NCI-H128 (cell line): ENCODE data around the gene DDX10.
A peak's percentile ranks its signal among the peaks of the same experiment; 100 is the strongest.

Experiments used
- DNase-seq: peaks from one replicate; lab custom pipeline; 2025; ENCODE audit not compliant: unreplicated experiment; lab: John Stamatoyannopoulos, UW

DDX10 gene

DNA sequence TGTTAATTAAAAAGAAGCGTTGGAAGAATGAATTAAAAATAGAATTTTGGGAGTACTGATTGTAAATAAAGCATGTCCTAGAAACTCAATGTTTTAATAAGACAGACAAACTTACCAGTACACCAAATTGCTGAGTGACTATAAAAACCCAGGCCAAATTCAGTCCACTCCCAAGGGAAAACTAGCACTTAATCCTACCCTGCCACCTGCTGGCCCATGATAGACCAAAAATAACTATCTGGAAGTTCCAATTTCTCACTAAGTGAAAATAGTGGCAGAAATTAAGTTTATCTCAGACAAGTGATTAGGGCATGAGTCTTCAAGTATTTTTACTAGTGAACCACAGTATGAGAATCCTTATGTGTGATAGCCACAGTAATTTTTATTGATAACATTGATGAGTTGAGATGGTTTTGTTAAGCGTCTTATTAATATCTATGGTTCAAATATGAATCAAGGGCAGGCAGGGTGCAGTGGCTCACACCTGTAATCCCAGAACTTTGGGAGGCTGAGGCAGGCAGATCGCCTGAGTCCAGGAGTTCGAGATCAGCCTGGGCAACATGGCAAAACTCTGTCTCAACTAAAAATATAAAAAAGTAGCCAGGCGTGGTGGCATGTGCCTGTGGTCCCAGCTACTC lies 9.8 kb upstream of the DDX10 start:
- DNase-seq = no peak

DNA sequence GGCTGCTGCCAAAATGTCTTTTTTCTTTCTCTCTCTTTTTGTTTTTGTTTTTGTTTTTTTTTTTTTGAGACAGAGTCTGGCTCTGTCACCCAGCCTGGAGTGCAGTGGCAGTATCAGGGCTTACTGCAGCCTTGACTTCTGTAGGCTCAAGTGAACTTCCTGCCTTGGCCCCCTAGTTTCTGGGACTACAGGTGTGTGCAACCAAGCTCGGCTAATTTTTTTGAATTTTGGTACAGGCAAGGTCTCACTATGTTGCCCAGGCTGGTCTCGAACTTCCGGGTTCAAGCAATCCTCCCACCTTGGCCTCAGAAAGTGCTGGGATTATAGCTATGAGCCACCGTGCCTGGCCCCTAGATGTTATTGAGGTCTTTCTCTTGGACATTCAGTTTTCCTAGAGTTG lies 2.2 kb upstream of the DDX10 start:
- DNase-seq = no peak

DNA sequence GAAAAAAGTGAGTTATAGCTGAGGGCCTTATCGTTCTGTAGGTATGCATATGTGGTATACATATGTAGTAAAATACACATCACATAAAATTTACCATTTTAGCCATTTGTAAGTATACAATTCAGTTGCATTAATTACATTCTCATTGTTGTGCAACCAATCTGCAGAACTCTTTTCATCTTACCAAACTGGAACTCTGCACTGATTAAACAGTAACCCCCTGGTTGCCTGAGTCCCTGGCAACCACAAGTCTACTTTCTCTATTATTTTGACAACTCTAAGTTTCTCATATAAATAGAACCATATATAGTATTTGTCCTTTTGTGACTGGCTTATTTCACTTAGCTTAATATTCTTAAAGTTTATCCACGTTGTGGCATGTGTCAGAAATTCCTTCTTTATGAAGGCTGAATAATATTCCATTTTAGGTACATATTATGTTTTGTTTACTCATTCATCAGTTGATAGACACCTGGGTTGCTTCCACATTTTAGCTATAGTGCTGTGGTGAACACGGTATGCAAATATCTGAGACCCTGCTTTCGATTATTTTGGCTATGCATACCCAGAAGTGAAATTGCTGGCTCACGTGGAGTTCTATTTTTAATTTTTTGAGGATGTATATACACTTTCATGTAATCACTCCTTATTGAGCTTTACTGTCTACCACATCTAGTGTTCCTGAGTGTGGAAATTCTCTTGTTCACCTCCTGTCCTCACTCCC lies 1.6 kb upstream of the DDX10 start:
- no peak for DNase-seq

DNA sequence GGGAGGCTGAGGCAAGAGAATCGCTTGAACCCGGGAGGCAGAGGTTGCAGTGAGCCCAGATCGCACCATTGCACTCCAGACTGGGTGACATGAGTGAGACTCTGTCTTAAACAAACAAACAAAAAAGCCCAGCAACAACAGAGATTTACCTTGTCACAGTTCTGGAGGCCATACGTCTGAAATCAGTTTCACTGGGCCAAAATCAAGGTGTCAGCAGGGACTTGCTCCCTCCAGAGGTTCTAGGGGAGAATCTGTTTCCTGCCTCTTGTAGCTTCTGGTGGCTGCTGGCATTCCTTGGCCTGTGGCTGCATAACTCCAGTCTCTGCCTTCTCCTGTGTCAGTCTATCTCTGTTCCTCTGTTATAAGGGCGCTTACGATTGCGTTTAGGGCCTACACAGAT lies 1.5 kb downstream of the DDX10 start:
- no peak for DNase-seq

DNA sequence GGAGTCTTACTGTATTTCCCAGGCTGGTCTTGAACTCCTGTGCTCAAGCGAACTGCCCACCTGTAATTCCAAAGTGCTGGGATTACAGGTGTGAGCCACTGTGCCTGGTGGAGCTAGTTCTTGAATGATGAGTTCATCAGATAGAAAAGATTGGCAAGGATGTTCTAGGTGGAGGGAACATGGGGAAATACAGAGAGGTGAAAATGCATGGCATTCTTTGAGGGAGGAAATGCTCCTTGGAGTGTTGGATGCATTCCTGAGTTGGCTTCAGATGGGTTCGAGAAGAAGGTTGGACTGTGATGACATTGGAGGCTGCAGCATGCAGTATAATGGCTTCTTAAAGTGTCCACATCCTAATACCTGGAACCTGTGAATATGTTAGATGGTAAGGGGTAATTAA lies 4.4 kb downstream of the DDX10 start:
- DNase-seq = no peak

DNA sequence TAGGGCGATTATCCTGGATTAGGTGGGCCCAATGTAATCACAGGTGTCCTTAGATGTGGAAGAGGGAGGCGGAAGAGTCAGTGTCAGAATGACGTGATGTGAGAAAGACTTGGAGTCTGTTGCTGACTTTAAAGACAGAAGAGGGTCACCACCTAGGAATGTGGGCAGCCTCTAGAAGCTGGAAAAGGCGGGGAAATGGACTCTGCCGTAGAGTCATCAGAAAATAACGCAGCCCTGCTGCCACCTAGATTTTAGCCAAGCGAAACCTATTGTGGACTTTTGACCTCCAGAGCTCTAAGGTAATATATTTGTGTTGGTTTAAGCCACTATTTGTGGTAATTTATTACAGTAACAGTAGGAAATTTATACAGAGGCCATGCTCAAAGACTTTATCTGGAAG lies 4.8 kb downstream of the DDX10 start:
- no peak for DNase-seq

DNA sequence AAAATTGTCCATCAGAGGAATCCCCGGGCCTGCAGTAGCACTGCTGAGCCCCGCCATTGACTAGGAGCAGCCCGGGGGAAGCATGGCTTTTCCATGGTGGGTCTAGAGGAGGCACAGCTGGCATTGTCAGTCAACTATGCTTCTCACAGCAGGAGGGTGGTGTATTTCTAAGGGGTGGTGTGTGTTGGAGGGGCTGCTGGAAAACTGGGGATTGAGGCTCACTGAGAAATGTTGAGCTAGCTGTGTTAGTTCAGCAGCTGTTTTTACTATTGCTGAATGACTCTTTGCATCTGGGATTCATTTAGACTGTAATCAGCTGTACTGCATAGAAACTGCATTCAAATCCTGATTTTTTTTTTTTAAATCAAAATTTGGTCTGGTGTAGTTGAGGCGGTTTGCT lies 5.6 kb downstream of the DDX10 start:
- no peak for DNase-seq

DNA sequence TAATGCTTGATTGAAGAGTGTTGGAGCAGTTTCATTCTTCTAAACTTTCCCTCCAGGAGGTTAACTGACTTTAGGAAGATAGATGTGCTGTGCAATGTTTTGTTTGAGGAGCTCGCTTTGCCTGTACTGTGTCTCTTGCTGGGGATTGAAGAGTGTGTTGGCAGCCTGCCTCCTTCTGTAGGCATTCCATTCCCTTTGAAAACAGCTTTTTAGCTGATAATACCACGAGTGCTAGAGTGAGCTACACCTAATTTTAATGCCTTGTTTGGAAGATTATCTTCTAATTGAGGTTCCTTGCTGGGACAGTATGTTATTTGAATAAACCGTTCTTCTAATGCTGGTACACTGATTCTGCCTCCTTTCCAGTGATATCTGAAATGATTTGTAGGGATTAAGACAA lies 7.2 kb downstream of the DDX10 start:
- no peak for DNase-seq

DNA sequence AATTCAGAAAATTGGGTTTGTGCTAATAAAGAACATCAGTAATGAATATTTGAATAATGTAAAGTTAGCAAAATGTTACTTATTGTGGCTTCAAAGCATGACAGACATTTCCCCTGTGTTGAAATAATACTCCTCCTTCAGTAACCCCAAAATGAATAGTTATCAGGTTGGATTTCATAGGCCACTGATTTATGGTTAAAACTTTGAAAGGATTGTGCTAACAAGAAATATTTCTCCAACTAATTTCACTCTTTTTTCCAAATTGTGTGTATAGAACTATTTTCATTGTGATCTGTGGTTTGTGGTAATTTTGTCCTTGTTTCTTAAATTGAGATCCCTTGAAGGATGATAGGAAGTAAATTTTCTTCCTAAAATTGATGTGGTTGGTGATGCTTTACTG lies 7.9 kb downstream of the DDX10 start:
- DNase-seq = no peak

DNA sequence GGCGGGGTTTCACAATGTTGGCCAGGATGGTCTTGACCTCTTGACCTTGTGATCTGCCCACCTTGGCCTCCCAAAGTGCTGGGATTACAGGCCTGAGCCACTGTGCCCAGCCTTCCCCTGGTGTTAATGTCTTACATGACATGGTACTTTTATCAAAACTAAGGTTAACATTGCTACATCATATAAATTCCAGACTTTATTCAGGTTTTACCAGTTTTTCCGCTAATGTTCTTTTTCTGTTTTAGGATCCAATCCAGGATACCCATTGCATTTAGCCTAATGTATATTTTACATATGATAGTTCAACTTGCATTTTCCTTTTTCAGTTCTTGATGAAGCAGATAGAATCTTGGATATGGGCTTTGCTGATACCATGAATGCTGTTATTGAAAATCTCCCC lies 14.2 kb downstream of the DDX10 start:
- DNase-seq = no peak

DNA sequence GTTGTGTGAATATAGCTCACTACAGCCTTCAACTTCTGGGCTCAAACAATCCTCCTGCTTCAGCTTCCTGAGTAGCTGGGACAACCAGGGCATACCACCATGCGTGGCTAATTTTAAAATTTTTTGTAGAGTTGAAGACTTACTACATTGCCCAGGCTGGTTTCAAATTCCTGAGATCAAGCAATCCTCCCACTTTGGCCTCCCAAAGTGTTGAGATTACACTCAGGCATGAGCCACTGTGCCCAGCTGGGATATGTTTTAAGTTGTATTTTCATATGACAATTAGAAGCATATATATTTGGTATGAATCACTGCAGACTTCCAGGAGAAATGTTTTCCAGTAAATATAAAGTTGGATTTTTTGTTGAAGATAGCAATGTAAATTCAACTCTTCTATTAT lies 15.4 kb downstream of the DDX10 start:
- DNase-seq = no peak

DNA sequence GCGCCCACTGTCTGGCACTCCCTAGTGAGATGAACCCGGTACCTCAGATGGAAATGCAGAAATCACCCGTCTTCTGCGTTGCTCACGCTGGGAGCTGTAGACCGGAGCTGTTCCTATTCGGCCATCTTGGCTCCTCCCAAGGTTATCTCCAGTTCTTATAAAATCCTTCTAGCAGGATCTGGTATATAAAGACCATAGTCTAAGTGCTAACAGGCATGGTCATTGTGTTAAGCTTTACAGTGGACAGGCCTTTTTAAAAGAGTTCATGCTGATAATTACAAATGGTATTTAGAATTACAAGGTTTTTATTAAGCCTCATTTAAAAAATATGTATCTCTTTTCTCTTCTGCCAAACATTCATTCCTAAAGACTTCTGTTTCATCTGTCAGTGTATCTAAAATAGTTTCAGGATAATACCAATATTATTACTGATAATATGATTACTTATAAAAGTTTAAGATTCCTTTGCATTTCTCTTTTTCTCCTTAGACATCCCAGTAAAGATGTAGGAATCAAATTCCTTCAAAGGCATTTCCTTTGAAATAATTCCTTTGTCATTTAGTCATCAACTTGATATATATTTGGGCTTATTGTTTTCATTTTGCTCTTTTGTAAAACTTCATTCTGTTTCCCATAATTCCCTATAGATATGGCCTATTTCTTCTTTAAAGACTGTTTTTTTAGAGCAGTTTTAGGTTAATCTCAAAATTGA lies 20.7 kb downstream of the DDX10 start:
- no peak for DNase-seq

DNA sequence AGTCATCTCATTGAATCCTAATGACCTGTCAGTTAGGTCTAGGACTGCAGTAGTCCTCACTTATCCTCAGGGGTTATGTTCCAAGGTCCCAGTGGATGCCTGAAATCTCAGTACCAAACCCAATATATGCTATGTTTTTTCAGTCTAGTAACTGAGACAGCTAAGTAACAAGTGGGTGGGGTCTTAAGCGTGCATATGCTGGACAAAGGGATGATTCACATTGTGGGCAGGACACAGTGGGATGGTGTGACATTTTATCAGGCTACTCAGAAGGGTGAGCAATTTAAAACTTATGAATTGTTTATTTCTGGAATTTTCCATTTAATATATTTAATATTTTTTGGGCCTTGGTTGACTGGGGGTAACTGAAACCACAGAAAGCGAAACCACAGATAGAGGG lies 29.0 kb downstream of the DDX10 start:
- DNase-seq = no peak

DNA sequence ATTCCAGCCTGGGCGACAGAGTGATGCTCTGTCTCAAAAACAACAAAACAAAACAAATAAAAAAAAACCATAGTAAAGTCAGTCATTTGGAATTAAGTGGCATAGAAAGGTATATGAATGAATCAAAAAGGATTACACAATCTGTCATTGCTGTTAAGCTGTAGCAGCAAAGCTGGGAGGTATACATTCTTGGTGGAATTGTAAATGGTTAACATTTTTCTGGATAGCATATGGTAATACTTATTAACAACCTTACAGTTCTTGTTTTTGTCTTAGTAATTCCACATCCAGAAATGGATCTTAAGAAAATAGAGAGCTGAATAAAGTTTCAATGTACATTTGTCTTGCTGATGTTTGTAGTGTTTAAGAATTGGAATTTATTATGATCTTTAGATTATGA lies 30.0 kb downstream of the DDX10 start:
- DNase-seq = no peak

DNA sequence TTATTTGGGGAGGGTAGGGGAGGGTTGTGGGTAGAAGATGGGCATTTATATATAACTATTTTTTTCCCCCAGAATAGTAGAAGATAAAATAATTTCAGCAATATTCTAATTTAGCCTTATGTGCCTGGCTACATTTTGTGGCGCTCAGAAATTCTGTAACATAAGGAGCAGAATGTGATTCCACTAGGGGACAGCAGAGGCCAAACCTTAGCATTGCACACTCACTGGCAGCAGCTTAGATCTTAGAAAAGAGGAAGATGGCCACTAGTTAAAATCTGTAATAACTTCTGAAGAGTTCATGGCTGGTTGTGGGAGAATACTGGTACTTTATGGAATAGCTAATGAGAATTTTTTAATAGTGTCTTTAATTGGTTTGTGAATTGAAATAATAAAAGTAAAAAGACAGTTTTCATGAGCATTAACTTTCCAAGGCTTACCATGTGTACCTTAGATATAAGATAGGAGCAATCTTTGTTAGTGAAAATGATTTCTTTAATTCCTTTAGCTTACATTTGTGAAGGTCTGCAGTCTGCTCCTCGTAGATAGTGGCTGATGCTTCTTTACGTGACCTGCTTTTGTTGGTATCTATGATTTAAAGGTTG lies 33.1 kb downstream of the DDX10 start:
- DNase-seq = peak; percentile 5

DNA sequence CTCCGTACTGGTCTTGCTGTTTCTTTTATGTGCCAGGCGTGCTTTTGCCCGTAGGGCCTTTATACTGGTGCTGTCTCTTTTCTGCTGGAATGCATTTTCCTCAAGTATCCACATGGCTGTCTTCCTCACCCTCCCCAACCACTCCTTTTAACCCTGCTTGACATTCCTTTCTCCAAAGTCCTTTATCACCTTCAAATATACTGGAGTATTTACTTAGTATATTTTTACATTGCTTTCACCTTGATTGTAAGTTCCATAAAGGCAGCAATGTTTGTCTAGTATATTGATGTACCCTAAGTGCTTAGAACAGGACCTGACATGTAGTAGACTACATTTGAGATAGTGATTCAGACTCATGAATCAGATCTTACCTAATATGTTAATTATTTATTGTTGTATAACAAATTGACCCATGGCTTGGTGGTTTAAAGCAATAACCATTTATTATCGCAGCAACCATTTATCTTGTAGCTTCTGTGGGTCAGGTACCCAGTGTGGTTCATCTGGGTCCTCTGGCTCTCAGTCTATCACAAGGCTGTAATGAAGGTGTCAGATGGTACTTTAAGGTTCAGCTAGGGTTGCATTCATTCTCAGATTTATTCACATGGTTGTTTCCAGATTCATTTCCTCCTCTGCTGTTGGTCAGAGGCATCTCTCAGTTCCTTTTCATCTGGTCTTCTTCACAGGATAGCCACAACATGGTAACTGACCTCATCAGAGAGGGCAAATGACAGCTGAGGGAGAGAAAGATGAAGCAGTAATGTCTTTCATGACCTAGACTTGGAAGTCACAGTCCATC lies 34.2 kb downstream of the DDX10 start:
- no peak for DNase-seq

DNA sequence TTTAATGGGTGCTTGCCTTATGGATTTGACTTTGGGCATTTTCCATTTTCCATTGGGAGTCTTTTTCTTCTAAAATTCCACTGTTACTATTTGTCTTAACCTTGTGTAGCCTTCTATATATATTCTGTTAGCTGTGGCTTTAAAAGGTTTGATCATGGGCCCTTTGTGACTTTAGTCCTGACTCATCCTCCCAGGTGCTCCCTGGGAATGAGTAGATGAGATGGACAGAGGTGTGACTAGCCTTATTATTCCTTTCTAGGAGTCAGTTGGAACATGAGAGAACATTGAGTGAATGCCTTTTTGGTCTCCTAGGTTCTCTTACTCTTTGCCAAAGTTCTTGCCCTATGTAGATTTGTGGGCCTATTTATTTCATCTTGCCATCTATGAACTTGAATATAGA lies 39.0 kb downstream of the DDX10 start:
- DNase-seq = no peak

DNA sequence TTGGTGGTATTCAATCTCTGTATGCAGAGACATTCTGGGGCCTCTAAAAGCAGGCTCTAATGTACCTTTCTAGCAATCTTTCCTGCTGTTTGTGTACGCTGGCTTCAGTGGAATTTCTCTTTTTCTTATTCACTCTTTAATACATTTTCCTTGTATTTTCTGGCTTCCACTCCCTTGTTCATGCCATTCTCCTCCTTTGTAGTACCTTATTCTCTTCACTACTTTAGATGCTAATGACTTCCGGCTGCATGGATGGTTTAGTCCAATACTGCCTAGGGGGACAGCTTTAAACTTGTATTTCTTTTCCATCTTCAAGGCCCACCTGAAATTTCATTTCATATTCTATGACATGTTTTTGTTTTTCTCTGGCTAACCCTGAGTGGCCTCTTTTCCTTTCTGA lies 40.2 kb downstream of the DDX10 start:
- DNase-seq = no peak

DNA sequence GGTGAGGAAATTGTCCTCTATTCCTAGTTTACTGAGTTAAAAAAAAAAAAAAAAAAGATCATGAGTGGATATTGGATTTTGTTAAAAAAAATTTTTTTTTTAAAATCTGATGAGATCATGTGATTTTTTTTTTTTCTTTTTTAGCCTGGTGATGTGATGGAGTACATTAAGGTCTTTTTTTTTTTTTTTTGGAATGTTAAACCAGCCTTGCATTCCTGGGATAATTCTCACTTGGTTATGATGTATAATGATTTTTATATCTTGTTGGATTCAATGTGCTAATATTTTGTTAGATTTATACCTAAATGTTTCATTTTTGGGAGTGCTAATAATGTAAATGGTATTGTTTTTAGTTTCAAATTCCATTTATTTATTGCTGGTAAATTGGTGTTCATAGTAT lies 43.3 kb downstream of the DDX10 start:
- DNase-seq = no peak

DNA sequence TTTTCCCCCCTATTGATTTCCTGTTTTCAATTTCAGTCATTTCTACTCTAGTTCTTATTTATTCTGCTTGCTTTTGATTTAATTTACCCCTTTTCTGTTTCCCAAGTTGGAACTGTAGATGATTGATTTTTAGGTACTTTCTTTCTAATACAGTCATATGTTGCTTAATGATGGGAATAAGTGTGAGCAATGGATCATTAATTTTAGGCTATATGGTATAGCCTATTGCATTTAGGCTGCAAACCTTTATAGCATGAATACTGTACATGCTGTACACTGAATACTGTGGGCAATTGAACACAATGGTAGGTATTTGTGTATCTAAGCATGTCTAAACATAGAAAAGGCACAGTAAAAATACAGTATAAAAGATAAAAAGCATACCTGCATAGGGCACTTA lies 44.9 kb downstream of the DDX10 start:
- DNase-seq = no peak

DNA sequence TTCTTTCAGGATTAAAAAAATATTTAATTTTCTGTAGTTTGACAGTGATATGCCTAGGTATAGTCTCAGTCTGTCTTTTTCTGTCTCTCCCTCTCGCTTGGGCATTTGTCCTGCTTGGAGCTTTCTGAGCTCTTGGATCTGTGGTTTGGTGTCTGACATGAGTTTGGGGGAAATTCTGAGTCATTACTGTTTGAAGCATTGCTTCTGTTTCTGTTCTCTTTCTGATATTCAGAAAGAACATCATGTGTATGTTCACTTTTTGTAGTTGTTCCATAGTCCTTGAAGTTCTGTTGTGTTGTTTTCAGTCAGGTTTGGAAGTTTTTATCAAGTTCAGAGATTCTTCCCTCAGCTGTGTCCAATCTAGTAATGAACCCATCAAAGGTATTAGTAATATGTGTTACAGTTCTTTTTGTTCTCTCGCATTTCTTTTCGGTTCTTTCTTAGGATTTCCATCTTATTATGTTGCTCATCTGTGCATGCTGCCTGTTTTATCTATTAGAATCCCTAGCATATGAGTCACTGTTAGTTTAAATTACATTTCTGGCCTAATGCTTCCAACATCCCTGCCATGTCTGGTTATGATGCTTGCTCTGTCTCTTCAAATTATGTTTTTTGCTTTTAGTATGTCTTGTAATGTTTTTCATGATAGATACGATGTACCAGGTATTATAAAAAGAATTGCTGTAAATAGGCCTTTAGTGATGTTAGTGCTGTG lies 48.4 kb downstream of the DDX10 start:
- DNase-seq = no peak
